ENCODE measurements around the gene CRYGS. TPM values are rescaled to one million over a fixed set of nuclear protein-coding genes. Genes with fewer than 3 reads are reported as not detected.

The CRYGS gene
- total RNA-seq, 1 experiment from 2014 or later: 3.2 TPM

GRCh38 chr3:186530415-186530814 is 13.8 kb downstream of the CRYGS start:
- TF ChIP-seq CTCF (IDR thresholded peaks at IDR 0.05; ENCODE audit: insufficient read depth in 1 of 2, low read depth in 1 of 2, low read length in 1 of 2, severe bottlenecking in 1 of 2, unreplicated experiment in 1 of 2): no peak
- H3K36me3 ChIP-seq (ENCODE audit: control insufficient read depth, insufficient read depth, low read length): no peaks in the 10 kb centered on the region
- no TSS peak for BruUV-seq (replicated peaks)
- no peak for DNase-seq
- CTCF ChIA-PET: interaction anchor here (0.9 kb wide), 1 partner anchor 91 kb away, joined by 5 read pairs; no protein-coding TSS in a partner anchor
- intact Hi-C loops (cut with micrococcal nuclease; ENCODE audit: unreplicated experiment): no loop called here
- POLR2A ChIA-PET: no interaction called here
- H3K4me3 Mint-ChIP-seq (ENCODE audit: unreplicated experiment): no peak overlapping the region
- H3K4me1 Mint-ChIP-seq (ENCODE audit: low read depth, unreplicated experiment): peaks cover 4% of the 10 kb centered on the region
- H3K9me3 ChIP-seq: no peaks in the 10 kb centered on the region
- H3K9me3 Mint-ChIP-seq (ENCODE audit: unreplicated experiment): peaks cover 11% of the 10 kb centered on the region
- H3K4me3 ChIP-seq (ENCODE audit: low read depth, low read length): no peak overlapping the region
- no peaks in the 10 kb centered on the region for H3K27me3 ChIP-seq (replicated peaks; ENCODE audit: control insufficient read depth, insufficient read depth, low read length)
- H3K36me3 Mint-ChIP-seq (ENCODE audit: insufficient read depth, unreplicated experiment): peaks cover 5% of the 10 kb centered on the region
- no peaks in the 10 kb centered on the region for H3K27me3 Mint-ChIP-seq (ENCODE audit: insufficient read depth, unreplicated experiment)
- H3K27ac Mint-ChIP-seq (ENCODE audit: unreplicated experiment): no peak overlapping the region
- H3K4me1 ChIP-seq: peaks cover 5% of the 10 kb centered on the region; the same call in 1 of the 2 replicates

- Histone ChIP-seq H3K4me3 (ENCODE audit: low read depth, low read length) (no peak overlapping the region), H3K36me3 (ENCODE audit: control insufficient read depth, insufficient read depth, low read length) (no peaks in the 10 kb centered on the region), H3K4me1 (peaks cover 6% of the 10 kb centered on the region; the same call in 1 of the 2 replicates), H3K9me3 (no peaks in the 10 kb centered on the region), H3K27me3 (replicated peaks; ENCODE audit: control insufficient read depth, insufficient read depth, low read length) (no peaks in the 10 kb centered on the region)
- POLR2A ChIA-PET: no interaction called here
- H3K36me3 Mint-ChIP-seq (ENCODE audit: insufficient read depth, unreplicated experiment): peaks cover 5% of the 10 kb centered on the region
- intact Hi-C loops (cut with micrococcal nuclease; ENCODE audit: unreplicated experiment): no loop called here
- CTCF ChIA-PET: interaction anchor here (0.9 to 1.2 kb wide), 2 partner anchors 11 to 92 kb away, joined by 5 read pairs; no protein-coding TSS in a partner anchor
- H3K4me1 Mint-ChIP-seq (ENCODE audit: low read depth, unreplicated experiment): peaks cover 7% of the 10 kb centered on the region
- TF ChIP-seq CTCF (IDR thresholded peaks at IDR 0.05; ENCODE audit: insufficient read depth in 1 of 2, low read depth in 1 of 2, low read length in 1 of 2, severe bottlenecking in 1 of 2, unreplicated experiment in 1 of 2): peak; percentile 16 to 23
- DNase-seq: no peak
- BruUV-seq (replicated peaks): no TSS peak
- no peak overlapping the region for H3K4me3 Mint-ChIP-seq (ENCODE audit: unreplicated experiment)
- no peak overlapping the region for H3K27ac Mint-ChIP-seq (ENCODE audit: unreplicated experiment)
- H3K9me3 Mint-ChIP-seq (ENCODE audit: unreplicated experiment): peaks cover 11% of the 10 kb centered on the region
- H3K27me3 Mint-ChIP-seq (ENCODE audit: insufficient read depth, unreplicated experiment): no peaks in the 10 kb centered on the region
These were observed 14.8 kb downstream of the CRYGS start for GRCh38 chr3:186529201-186529999.

GRCh38 chr3:186526256-186526606 is 17.9 kb downstream of the CRYGS start:
- Mint-ChIP-seq H3K27me3 (ENCODE audit: insufficient read depth, unreplicated experiment) (no peaks in the 10 kb centered on the region), H3K36me3 (ENCODE audit: insufficient read depth, unreplicated experiment) (no peaks in the 10 kb centered on the region), H3K4me3 (ENCODE audit: unreplicated experiment) (no peak overlapping the region), H3K4me1 (ENCODE audit: low read depth, unreplicated experiment) (peaks cover 16% of the 10 kb centered on the region), H3K9me3 (ENCODE audit: unreplicated experiment) (peaks cover 11% of the 10 kb centered on the region), H3K27ac (ENCODE audit: unreplicated experiment) (no peak overlapping the region)
- POLR2A ChIA-PET: no interaction called here
- TF ChIP-seq CTCF (IDR thresholded peaks at IDR 0.05; ENCODE audit: insufficient read depth in 1 of 2, low read depth in 1 of 2, low read length in 1 of 2, severe bottlenecking in 1 of 2, unreplicated experiment in 1 of 2): no peak
- BruUV-seq (replicated peaks): no TSS peak
- intact Hi-C loops (cut with micrococcal nuclease; ENCODE audit: unreplicated experiment): no loop called here
- H3K4me3 ChIP-seq (ENCODE audit: low read depth, low read length): no peak overlapping the region
- H3K9me3 ChIP-seq: no peaks in the 10 kb centered on the region
- CTCF ChIA-PET: no interaction called here
- H3K27me3 ChIP-seq (replicated peaks; ENCODE audit: control insufficient read depth, insufficient read depth, low read length): no peaks in the 10 kb centered on the region
- no peak for DNase-seq
- H3K4me1 ChIP-seq: peaks cover 10% of the 10 kb centered on the region
- H3K36me3 ChIP-seq (ENCODE audit: control insufficient read depth, insufficient read depth, low read length): no peaks in the 10 kb centered on the region
